GM21367 (cell line): ENCODE data around the gene UBE2E2.
"Not testable (repeated sequence)": the region's sequence is repeated elsewhere in the genome, so short reads cannot be mapped to it uniquely, and the experiment has no call there.

ENCODE experiments used
- ATAC-seq: cut with Tn5 transposase; IDR thresholded peaks from one replicate; pipeline ENCODE4 v1.9.1; 2021; ENCODE audit not compliant: unreplicated experiment

The UBE2E2 gene

DNA sequence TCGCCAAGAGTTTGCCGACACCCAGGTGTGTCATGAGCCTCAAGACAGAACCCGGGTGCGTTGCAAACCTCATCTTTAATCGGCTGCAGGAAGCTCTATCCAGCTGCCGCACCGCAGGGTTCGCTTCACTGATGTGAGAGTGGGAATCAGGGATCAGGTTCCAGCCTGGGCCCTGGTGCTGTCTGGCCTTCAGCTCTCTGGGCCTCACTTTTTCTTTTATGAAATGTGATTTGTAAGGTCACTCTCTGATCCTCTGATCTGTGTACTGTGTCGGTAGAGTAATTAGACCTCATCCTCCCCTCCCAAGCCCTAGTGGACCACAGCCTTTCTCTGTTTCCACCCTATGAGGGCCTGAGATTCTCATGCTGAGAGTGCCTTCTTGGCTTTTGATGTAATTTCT lies 399.8 kb downstream of the UBE2E2 start:
- no peak for ATAC-seq

DNA sequence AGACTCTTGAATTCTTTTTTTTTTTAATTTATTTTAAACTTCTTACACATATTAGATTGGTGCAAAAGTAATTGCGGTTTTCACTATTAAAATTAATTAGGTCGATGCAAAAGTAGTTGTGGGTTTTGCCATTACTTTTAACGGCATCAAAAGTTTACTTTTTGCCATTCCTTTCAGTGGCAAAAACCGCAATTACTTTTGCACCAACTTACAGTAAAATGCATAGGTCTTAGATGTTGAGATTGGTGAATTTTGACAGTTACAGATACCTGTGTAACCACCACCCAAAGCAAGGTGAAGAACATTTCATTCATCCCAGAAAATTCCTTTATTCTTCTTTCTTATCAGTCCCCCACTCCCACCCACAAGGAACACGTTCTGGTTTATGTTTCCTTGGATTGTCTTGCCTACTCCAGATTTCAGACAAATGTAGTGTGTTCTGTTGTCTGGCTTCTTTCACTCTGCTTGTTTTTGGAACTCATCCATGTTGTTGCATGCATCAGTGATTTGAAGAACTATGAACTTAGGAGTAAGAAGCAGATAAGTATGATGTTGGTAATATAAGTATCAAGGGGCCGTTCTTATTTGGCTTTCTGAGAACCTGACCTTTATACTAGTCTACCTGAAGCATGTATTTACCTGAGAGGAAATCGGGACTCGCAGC lies 404.2 kb downstream of the UBE2E2 start:
- ATAC-seq, result no peak

DNA sequence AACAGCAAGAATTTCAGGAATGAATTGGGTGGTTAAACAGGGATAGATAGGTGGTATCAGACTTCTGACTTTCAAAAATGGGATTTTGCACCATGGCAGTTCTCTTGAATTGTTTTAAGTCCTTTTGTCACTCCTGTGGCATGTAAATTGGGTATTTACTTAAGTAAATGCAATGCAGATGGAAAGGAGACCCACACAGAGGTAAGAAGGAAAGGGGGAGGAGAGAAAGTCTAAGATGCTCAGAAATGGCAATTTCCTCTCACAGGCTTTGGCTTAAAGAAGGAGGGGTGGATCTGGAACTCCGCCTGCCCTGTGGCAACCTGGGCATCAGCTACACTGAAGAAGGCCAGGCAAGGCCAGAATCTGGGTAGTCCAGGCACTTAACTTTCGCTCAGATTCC lies 405.5 kb downstream of the UBE2E2 start:
- no peak for ATAC-seq

DNA sequence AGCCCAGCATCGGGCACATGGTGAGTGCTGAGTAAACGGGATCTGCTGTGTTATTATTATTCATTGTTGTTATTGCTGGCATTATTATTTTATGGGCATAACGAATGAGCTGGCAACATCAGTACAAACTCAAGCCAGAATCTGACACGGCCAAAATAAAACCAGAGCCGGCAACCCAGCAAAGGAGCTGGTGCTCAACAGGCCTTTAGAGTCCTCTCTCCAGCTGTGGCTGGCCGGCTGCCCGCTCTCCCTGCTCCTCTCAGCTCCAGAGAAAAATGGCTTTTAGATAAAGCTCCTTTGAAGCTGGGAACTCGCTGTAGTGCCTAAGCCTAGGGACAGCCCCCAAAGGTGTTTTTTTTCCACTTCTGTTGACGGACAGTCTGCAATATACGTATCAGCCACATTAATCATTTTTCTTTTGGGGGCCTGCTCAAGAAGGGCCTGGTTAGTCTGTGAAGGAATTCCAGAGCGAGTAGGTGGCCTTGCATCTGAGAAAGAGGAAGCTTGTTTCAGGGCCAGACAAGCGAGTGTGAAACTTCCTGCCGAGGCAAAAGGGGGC lies 408.7 kb downstream of the UBE2E2 start:
- no peak for ATAC-seq

DNA sequence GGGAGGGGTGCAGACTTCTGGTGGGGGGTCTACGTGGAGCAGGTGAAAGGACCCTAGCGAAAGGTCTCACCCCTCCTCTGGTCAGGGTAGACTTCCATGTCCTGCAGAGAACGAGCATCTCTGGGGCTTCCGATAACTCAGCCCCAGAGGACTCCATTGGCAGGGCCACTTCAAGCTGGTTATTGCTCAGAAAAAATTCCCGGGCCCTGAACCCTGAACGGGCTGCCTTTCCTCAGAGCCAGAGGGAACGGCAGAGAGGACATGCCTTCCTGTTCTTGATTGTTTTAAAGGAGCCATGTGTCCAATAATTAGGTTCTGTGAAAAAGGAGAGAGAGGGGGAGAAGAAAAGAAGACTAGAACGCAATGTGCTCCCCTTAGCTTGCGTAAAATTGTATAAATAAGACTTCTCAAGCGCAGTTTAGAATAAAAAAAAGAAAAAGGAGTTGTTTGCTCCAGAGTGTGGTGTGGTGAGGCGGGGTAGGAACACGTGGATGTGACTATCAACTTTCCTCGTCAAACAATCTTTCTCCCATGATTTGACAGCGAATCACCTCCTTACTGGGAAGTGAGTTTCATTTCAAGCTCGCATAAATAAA lies 409.3 kb downstream of the UBE2E2 start:
- ATAC-seq, result no peak

DNA sequence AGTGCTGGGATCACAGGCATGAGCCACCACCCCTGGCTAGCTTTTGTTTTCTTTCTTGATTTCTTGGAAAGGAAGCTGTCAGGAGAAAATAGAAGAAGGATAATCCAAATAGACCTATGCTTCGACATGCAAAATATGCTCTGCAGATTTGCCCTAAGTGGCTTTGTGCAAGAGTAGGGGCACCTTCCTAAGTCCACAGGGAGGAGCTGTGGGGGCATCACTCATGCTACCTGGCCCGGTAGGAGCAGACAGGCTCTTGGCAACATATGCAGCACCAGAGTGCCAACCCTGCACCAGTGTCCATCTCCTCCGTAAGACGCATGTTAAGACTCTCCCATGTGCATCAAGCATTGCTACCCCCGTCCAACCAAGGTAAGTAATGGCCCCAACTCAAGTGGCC lies 411.9 kb downstream of the UBE2E2 start:
- no peak for ATAC-seq

DNA sequence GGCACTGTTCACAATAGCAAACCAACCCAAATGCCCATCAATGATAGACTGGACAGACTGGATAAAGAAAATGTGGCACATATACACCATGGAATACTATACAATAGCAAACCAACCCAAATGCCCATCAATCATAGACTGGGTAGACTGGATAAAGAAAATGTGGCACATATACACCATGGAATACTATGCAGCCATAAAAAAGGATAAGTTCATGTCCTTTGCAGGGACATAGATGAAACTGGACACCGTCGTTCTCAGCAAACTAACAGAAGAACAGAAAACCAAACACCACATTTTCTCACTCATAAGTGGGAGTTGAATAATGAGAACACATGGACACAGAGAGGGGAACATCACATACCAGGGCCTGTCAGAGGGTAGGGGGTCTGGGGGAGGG lies 415.3 kb downstream of the UBE2E2 start:
- not testable (repeated sequence) for ATAC-seq

DNA sequence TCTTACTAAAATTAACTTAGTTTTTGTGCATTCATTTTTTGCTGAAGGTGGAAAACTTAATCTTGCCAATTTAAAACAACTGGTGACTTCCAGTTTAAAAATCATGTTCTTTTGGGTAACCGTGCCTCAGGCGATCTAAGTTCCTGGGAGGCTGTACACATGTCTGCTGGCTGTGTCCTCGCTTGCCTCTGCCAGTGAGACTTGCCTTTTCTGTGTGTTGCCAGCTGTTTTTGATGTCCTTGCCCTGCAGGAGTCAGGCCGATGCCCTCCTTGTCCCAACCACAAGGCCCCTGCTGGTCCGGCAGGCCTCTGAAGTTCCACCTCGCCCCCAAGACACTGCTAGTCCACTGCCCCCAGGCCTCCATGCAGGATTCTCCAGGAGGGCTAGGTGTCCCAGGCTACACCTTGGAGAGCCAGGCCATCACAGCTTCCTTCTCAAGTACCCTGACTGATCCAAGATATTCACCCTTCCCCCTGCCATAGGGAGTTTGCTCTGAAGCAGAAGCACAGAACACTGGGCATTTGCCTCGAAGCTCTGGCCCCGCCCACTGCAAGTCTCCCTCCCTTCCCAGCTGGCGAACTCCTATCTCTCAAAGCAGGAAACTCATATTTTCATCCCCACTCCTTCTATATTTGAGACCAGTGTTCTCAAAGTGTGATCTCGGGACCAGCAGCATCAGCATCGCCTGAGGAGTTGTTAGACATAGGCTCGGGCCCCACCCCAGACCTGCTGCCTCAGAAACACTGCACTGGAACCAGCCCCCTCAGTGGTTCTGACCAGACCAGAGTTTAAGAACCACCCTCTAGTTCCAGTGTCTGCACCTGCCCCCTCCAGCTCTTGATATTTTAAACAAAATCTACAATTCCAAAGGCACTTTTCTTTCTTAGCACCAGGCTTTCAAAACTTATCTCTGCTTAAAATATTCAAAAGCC lies 416.8 kb downstream of the UBE2E2 start:
- ATAC-seq, result no peak

DNA sequence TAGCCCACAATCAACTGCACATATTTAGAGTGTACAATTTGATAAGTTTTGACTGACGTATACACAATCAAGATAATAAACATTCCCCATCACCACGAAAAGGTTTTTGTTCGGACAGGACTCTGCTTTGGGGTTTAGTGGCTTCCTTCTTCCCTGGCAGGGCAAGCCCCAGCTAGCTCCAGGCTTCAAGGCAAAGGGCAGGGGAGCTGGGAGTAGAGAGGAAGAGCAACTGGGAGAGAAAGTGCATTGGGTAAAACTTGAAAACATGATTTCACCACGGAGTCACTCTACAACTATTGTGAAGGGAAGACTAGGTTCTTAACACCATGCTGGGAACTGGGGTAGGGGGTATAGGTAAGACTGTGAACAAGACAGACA lies 417.5 kb downstream of the UBE2E2 start:
- no peak for ATAC-seq

DNA sequence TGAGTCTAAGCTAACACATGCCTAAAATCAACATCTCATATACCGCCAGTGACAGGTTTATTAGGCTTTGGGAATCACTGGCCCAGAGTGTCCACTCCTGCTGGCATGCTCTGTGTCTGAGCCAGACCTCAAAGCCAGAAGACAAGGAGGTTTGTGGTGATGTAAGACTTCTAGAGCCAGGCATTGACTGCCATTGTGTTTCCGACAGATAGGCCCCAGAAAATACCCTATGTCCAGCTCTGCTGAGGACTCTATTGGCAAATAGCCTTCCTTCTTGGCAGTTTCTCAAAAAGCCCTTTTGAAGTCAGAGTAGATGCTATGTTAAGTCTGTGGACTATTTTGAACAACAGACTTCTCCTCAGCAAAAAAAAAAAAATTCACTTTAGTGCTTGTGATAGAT lies 420.7 kb downstream of the UBE2E2 start:
- ATAC-seq, result no peak

DNA sequence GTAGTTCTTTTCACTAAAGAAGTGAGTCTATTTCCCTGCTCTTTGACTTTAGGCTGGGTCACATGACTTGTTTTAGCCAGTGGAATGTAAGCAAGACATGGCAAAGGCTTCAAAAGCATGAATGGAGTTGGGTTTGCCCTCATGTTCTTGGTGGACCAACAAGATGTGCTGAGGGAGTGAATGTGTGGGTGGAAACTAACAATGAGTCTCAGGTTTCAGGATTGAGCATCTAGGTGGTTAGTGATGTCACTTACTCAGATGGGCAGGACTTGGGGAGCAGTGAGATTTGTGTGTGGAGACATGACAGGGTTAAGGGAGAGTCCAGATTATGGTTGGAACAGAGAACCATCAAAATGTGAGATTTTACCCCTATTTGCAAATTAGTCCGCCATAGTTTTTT lies 421.2 kb downstream of the UBE2E2 start:
- no peak for ATAC-seq

DNA sequence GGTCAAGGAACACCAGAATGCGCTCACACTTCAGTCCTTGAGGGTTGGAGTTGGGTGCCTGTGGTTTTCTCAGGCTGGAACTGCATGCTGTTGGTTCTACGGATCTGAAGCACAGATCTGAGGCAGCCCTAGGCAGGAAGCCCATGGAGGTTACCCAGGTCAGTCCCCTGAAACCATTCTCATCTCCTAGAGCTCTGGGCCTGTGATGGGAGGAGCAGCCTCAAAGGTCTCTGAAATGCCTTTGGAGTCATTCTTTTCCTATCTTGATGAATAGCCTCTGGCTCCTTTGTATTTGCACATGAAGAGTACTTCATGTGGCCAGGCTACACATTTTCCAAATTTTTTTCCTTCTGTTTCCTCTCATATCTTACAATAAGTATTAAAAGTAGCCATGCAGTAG lies 423.3 kb downstream of the UBE2E2 start:
- no peak for ATAC-seq

DNA sequence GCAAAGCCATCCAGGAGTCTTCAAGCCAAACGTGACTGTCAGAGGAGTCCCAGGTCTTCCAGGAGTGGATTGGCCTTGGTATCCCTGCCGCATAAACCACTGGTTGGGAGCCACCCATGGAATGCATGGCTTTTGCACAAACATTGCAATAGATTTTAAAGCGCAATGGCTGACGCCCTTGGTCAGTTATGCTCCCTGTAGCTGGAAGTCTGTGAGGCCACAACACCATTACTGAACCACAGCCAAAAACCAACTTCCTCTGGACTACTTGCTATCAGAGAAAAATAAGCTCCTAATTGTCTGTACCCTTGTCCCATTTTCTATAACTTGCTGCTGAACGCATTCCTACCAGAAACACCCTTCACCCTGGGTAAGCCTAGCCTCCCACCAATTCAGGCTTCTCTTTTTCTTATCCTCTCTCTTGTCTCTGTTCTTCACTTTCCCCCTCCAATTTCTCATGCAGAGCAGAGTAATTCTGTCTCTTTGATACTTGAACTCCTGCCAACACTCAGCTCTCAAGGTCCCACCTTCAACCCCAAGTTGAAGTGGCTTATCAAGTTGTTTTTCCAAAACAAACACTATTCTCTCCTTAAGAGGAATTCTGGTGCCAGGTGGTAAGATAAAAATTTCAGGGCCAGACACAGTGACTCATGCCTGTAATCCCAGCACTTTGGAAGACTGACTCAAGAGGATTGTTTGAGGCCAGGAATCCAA lies 426.2 kb downstream of the UBE2E2 start:
- ATAC-seq, result no peak

DNA sequence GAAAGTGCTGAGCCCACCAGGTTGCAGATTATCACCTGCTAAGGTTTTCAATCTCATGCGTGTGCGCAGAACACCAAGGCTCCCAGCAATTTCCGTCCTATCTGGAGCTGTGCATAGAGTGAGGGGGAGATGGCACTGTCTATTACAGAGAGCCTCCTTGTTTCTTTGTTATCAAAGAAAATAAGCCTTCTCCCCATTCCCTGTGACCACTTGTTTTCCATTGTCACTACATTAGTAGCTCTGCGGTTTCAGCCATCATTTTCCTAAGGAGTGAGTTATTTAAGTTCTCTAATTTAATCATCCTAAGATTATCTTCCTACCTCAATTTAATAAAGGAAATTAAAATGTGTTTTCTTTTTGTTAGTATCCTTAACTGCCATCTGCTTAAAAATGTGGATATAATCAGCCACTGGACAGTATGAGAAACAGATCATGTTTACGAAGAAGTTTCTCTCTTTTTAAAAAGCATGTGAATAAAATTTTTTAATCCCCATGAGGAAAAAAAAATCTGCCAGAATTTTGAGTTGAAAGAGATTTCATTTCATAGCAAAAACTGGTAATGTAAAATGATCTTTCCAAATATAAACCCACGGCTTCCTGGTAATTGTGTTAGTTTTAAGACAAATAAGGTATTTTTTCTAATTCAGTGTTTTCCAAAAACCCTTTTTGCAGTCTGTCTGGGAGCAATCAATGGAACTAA lies 430.3 kb downstream of the UBE2E2 start:
- ATAC-seq, result no peak

DNA sequence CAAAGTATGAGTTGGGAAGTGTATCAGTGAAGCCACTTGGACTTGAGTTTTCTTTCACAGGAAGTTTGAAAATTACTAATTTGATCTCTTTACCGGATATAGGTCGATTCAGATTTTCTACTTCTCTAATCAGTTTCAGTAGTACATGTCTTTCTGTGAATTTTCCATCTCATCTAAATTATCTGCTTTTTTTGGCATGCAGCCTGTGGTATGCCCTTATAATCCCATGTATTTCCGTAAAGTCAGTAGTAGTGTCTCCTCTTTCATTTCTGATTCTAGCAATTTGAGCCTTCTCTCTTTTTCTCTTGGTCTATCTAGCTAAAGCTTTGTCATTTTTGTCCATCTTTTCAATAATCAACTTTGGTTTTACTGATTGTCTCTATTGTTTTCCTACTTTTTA lies 434.2 kb downstream of the UBE2E2 start:
- no peak for ATAC-seq

DNA sequence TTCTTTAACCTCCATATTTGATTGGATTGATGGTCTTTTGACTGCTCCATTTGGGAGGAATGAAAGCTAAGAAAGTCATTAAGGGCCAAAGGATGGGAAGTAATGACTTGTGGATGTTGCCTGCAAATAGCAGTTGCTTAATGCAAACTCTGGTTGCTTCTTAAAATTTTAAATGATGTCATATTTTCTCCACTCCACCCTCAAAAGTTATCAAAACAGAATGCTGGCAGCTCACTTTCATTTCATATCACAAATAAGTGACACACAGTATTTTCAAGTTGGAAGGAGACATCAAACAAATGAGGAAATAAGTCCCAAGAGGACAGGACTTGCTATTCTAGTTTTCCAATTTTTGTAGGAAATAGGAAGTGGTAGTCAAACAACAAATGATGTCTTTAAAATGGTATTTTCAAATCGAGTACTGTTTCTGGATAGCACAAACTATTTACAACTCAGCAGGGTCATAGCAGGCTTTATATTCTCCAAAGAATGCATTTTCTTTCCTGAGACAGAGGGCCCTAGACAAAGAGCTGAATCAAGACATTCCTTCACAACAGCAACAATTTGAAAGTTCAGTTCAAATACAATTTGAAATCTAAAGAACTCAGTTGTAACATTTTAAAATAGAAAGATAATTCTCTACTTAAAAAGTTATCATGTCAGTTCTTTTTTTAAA lies 437.5 kb downstream of the UBE2E2 start:
- no peak for ATAC-seq
